WERI-Rb-1 (cell line): ENCODE data around the gene PLA2G4C.

ENCODE experiments used
- DNase-seq: peaks from one replicate; pipeline ENCODE4 v3.0.0-alpha.2; 2020
- H3K27ac ChIP-seq: fragments of 250-450 bp; sonication (Bioruptor Pico); 2 replicates; pipeline ENCODE4 v1.5.1; 2020; ENCODE audit warnings: mild to moderate bottlenecking, moderate library complexity
- H3K27me3 ChIP-seq: fragments of 250-450 bp; sonication (Bioruptor Pico); 2 replicates; pipeline ENCODE4 v1.5.1; 2021; ENCODE audit warnings: mild to moderate bottlenecking, low read depth, moderate library complexity; ENCODE audit not compliant: insufficient read depth, severe bottlenecking
- H3K36me3 ChIP-seq: fragments of 250-450 bp; sonication (Bioruptor Pico); 2 replicates; pipeline ENCODE4 v1.5.1; 2020; ENCODE audit warnings: mild to moderate bottlenecking, moderate library complexity
- H3K4me3 ChIP-seq: 2 replicates; pipeline ENCODE4 v1.5.1; 2011; ENCODE audit warnings: low read depth, mild to moderate bottlenecking, control low read depth, low read length
- H3K9me3 ChIP-seq: fragments of 250-450 bp; sonication (Bioruptor Pico); 2 replicates; pipeline ENCODE4 v1.5.1; 2021; ENCODE audit warnings: mild to moderate bottlenecking, moderate library complexity; ENCODE audit not compliant: severe bottlenecking
- TF ChIP-seq, protein P1 (sequence below): IDR thresholded peaks from 2 replicates; pipeline ENCODE4 v1.5.1; 2011; ENCODE audit warnings: low read depth, mild to moderate bottlenecking, control low read depth, inconsistent platforms, low read length

PLA2G4C gene

DNA sequence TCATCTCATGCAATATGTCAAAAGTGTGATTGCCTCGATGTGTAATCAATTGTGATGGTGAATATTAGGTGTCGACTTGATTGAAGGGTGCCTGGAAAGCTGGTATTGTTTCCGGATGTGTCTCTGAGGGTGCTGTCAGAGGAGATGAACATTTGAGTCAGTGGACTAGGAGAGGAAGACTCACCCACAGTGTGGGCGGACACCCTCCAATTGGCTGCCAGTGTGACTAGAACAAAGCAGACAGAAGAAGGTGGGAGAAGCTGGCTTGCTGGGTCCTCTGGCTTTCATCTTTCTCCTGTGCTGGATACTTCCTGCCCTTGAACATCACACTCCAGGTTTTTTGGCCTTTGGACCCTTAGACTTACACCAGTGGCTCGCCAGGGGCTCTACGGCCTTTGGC is 51.3 kb downstream of the PLA2G4C start:
- TF ChIP-seq, protein P1, sequence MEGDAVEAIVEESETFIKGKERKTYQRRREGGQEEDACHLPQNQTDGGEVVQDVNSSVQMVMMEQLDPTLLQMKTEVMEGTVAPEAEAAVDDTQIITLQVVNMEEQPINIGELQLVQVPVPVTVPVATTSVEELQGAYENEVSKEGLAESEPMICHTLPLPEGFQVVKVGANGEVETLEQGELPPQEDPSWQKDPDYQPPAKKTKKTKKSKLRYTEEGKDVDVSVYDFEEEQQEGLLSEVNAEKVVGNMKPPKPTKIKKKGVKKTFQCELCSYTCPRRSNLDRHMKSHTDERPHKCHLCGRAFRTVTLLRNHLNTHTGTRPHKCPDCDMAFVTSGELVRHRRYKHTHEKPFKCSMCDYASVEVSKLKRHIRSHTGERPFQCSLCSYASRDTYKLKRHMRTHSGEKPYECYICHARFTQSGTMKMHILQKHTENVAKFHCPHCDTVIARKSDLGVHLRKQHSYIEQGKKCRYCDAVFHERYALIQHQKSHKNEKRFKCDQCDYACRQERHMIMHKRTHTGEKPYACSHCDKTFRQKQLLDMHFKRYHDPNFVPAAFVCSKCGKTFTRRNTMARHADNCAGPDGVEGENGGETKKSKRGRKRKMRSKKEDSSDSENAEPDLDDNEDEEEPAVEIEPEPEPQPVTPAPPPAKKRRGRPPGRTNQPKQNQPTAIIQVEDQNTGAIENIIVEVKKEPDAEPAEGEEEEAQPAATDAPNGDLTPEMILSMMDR, result no peak
- H3K36me3 ChIP-seq, result no peaks in the 10 kb centered on the region
- H3K27me3 ChIP-seq, result no peaks in the 10 kb centered on the region
- no peak overlapping the region for H3K27ac ChIP-seq
- no peaks in the 10 kb centered on the region for H3K9me3 ChIP-seq
- H3K4me3 ChIP-seq, result no peak overlapping the region
- DNase-seq, result no peak

DNA sequence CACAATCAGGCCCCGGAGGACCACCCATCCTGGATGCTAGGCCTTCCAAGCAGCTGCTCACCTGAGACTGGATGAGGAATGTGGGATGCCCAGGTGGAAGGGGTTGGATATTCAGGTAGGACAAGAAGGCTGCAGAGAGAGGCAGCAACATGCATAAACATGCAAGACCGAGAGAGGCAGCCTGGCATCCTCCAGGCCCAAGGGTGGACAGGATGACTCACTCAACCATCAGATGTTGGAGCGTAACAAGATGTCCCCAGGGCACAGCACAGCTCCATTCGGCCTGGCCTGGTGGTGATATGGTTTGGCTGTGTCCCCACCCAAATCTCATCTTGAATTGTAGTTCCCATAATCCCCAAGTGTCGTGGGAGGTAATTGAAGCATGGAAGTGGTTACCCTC is 56.8 kb downstream of the PLA2G4C start:
- H3K27ac ChIP-seq, result no peak overlapping the region
- H3K36me3 ChIP-seq, result no peaks in the 10 kb centered on the region
- peaks cover 6% of the 10 kb centered on the region for H3K9me3 ChIP-seq
- no peak overlapping the region for H3K4me3 ChIP-seq
- DNase-seq, result no peak
- no peaks in the 10 kb centered on the region for H3K27me3 ChIP-seq
- TF ChIP-seq, protein P1, result no peak

DNA sequence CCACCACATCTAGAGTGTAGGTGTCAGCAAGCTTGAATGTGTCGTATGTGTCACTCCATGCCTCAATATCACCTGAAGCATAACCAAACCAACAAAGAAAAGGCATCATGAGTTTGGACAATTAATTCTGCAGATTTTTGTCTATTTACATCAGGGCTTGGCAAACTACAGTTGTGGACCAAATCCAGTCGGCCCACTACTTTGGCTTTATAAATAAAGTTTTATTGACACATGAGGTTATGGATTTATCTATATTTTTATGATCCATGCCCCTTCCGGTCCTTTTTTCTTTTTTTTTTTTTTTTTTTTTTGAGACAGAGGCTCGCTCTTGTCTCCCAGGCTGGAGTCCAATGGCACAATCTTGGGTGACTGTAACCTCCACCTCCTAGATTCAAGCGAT is 57.5 kb downstream of the PLA2G4C start:
- H3K4me3 ChIP-seq, result no peak overlapping the region
- no peak overlapping the region for H3K27ac ChIP-seq
- DNase-seq, result no peak
- TF ChIP-seq, protein P1, result no peak
- H3K27me3 ChIP-seq, result no peaks in the 10 kb centered on the region
- peaks cover 11% of the 10 kb centered on the region for H3K9me3 ChIP-seq
- H3K36me3 ChIP-seq, result no peaks in the 10 kb centered on the region

DNA sequence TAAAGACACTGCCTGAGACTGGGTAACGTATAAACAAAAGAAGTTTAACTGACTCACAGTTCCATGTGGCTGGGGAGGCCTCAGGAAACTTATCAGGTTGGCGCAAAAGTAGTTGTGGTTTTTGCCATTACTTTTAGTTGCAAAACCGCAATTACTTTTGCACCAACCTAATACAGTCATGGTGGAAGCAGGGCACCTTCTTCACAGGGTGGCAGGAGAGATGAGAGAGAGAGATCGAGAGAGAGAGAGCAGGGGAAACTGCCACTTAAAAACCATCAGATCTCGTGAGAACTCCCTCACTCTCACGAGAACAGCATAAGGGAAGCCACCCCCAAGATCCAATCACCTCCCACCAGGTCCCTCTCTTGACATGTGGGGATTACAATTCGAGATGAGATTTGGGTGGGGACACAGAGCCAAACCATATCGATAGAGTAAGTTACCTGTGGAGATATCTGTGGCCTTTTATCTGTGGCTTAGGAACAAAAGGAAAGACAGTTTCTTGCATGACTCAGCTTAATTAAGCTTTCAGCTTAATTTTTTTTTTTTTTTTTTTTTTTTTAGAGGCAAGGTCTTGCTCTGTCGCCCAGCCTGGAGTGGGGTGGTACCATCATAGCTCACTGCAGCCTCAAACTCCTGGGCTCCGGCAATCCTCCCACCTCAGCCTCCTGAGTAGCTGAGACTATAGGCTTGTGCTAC is 59.1 kb downstream of the PLA2G4C start:
- TF ChIP-seq, protein P1, result no peak
- DNase-seq, result no peak
- no peak overlapping the region for H3K27ac ChIP-seq
- H3K27me3 ChIP-seq, result no peaks in the 10 kb centered on the region
- no peaks in the 10 kb centered on the region for H3K36me3 ChIP-seq
- H3K4me3 ChIP-seq, result no peak overlapping the region
- H3K9me3 ChIP-seq, result peaks cover 13% of the 10 kb centered on the region

DNA sequence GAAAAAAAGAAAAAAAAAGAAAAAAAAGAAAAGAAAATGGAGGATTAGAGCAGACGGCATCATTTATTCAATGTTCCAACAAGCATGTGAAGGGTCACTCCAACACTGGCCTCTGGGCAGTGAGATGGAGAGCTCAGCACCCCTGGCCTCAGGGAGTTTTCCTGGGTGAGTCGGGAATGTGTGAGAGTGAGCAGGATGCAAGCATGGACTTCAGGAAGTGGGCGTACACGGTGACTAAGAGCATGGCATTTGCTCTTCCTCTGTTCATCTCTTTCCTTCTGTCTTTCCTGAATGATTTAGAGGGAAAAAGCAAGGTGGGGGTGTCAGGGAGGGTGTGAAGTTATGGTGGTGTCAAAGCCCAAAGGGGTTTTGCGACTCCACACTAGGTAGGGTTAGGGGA is 66.1 kb downstream of the PLA2G4C start:
- Histone ChIP-seq H3K27me3 (no peaks in the 10 kb centered on the region), H3K4me3 (no peak overlapping the region), H3K9me3 (peaks cover 16% of the 10 kb centered on the region), H3K36me3 (peaks cover 4% of the 10 kb centered on the region; the same call in 1 of the 2 replicates), H3K27ac (peak overlapping the region; percentile 84)
- DNase-seq, result no peak
- TF ChIP-seq, protein P1, result no peak
